M059J (cell line): ENCODE data around the gene ITGA1. TPM values are rescaled to one million over a fixed set of nuclear protein-coding genes. Genes with fewer than 3 reads are reported as not detected.

Experiments
- DNase-seq: peaks from one replicate; pipeline ENCODE4 v3.0.0-alpha.2; 2012; ENCODE audit warnings: low read depth
- total RNA-seq: library from RNA; depleted of rRNA; stranded (reverse); fragments of >200 nt; shearing (Covaris generic); gene quantifications from 2 replicates; pipeline ENCODE4 v1.2.3, GENCODE V29; 2014; rRNA removed

Gene ITGA1
- total RNA-seq, 1 experiment from 2014 or later, result 34.2 TPM

GRCh38 chr5:52994266-52994665, 206.6 kb downstream of the ITGA1 start:
- peak; percentile 37 for DNase-seq

GRCh38 chr5:52995095-52995494, 207.4 kb downstream of the ITGA1 start:
- no peak for DNase-seq

- DNase-seq, result no peak
Observed at GRCh38 chr5:52995914-52996313, 208.2 kb downstream of the ITGA1 start.

GRCh38 chr5:52996979-52997378, 209.3 kb downstream of the ITGA1 start:
- DNase-seq, result no peak

- DNase-seq, result peak; percentile 51
Observed at GRCh38 chr5:52997424-52997823, 209.7 kb downstream of the ITGA1 start.

GRCh38 chr5:52998552-52999313, 211.0 kb downstream of the ITGA1 start:
- no peak for DNase-seq

- DNase-seq, result peak; percentile 38
Observed at GRCh38 chr5:52999344-52999949, 211.7 kb downstream of the ITGA1 start.

- DNase-seq, result no peak
Observed at GRCh38 chr5:53001541-53001940, 213.8 kb downstream of the ITGA1 start.

- no peak for DNase-seq
Observed at GRCh38 chr5:53002491-53002890, 214.8 kb downstream of the ITGA1 start.

GRCh38 chr5:53003144-53003543, 215.4 kb downstream of the ITGA1 start:
- no peak for DNase-seq

- DNase-seq, result no peak
Observed at GRCh38 chr5:53006911-53007890, 219.5 kb downstream of the ITGA1 start.

- DNase-seq, result peak; percentile 75
Observed at GRCh38 chr5:53008751-53009150, 221.0 kb downstream of the ITGA1 start.

Other genes with a start within 250 kb of the ITGA1 start
- gene PELO, start within 50 bp of the ITGA1 start, total RNA-seq, result 27.8 and 33.8 TPM in 2 replicates
- gene ITGA2, start 201.4 kb downstream of the ITGA1 start, total RNA-seq, result 24.6 and 30.1 TPM in 2 replicates